ENCODE results near the gene HIP1.
"Not testable (repeated sequence)": the region's sequence is repeated elsewhere in the genome, so short reads cannot be mapped to it uniquely, and the experiment has no call there.

Gene HIP1

GRCh38 chr7:75609416-75609815, 129.3 kb downstream of the HIP1 start:
- not testable (repeated sequence) for DNase-seq (ENCODE audit: low spot score)

GRCh38 chr7:75608451-75609122, 130.2 kb downstream of the HIP1 start:
- DNase-seq (ENCODE audit: low spot score), result no peak

- no peak for DNase-seq (ENCODE audit: low spot score)
Measured at GRCh38 chr7:75604408-75604807, 134.3 kb downstream of the HIP1 start.

DNA sequence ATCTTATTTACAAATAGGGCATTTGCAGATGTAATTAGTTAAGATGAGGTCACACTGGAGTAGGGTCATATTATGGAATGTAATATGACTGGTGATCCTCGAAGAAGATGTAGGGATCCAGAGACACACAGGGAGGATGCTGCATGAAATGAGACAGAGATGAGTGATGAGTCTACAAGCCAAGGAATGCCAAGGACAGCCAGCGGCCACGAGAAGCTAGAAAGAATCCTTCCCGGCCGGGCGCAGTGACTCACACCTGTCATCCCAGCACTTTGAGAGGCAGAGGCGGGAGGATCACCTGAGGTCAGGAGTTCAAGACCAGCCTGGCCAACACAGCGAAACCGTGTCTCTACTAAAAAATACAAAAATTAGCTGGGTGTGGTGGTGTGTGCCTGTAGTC, 135.9 kb downstream of the HIP1 start:
- not testable (repeated sequence) for DNase-seq (ENCODE audit: low spot score)

GRCh38 chr7:75601539-75601938, 137.2 kb downstream of the HIP1 start:
- no peak for DNase-seq (ENCODE audit: low spot score)

DNA sequence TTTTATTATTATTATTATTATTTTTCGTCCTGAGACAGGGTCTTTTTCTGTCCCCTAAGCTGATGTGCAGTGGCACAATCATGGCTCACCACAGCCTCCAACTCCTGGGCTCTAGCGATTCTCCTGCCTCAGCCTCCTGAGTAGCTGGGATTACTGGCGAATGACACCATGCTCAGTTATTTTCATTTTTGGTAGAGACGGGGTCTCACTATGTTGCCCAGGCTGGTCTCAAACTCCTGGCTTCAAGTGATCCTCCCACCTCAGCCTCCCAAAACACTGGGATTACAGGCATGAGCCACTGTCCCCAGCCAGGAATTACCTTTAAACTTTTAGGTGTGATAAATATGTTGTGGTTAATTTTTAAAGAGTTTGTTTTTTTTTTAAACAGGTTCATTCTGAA, 138.0 kb downstream of the HIP1 start:
- DNase-seq (ENCODE audit: low spot score), result not testable (repeated sequence)

DNA sequence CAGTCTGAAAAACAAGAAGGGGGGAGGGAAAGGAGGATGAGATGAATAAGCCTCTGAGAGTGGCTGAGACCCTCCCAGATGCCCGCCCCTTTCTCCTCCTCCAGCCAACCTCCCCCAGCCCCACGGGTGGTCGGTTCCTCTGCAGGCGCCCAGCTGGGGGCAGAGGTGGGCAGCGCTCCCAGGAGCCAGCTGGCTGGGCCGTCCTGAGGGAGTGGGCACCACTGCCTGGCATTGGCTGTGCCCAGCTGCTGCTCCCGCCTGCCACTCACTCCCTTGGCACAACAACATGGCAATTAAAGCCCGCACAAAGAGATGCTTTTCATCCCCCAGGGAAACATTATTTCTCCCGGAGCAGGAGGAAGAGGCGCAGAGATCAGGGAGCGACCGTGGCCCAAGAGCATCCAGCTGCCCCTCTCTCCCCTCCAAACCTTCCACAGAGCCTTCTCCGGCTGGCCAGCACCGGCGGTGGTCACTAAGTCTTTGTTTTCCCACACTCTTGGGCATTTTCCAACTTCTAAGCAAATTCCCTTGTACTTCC, 139.4 kb downstream of the HIP1 start:
- DNase-seq (ENCODE audit: low spot score), result no peak

DNA sequence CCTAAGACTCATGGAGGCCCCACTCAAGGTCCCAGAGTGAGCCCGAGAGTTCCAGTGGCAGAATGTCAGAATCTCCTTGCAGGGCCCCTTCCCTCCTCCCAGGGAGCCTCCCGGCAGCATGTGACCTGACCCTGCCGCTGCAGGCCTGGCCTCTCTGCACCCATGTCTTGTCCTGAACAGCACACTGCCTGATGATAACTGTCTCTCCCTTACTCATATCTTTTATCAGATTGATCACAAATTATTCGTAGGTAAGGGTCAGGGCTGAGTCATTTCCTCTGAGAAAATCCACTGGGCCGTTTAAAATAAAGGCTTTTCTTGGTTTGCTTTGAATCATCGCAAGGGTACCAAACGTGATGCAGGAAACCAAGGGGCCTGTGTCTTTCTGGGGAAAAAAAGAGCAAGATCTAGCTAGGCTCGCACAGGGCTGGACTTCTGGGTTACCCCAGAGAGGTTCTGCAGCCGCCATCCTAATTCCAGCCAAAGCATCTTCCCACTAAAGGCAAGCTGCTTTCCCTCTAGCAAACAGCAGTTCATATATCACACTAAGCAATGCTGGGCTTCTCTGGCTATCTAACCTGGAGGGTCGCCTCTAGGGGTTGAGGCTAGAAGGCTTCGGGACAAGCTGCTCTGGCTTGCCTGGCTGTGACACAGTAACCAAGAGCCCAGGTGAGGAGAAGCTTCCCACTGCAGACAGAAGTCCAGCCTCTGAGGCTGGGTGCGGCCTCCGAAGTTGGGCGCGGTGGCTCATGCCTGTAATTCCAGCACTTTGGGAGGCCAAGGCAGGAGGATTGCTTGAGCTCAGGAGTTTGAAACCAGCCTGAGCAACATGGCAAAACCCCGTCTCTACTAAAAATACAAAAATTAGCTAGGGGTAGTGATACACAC, 141.8 kb downstream of the HIP1 start:
- no peak for DNase-seq (ENCODE audit: low spot score)

GRCh38 chr7:75595766-75596165, 143.0 kb downstream of the HIP1 start:
- no peak for DNase-seq (ENCODE audit: low spot score)

- not testable (repeated sequence) for DNase-seq (ENCODE audit: low spot score)
Measured at GRCh38 chr7:75593500-75594184, 145.1 kb downstream of the HIP1 start.

GRCh38 chr7:75591467-75592255, 147.1 kb downstream of the HIP1 start:
- no peak for DNase-seq (ENCODE audit: low spot score)

GRCh38 chr7:75590373-75591005, 148.3 kb downstream of the HIP1 start:
- DNase-seq (ENCODE audit: low spot score), result no peak

- no peak for DNase-seq (ENCODE audit: low spot score)
Measured at GRCh38 chr7:75584354-75584753, 154.4 kb downstream of the HIP1 start.

DNA sequence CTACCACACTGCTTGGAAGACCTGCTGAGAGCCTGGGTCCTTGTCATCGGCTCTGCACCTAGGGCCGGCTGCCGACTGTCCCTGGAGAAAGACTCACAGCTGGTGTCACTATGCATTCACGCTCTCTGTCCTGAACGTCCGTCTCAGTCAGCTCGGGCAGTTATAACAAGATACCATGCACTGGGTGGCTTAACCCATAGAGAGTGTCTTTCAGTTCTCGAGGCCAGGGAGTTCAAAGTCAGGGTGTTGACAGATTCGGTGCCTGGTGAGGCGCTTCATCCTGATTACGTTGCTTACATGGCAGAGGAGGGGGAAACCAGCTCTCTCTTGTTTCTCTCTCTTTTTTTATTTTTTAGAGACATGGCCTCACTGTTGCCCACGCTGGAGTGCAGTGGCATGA, 155.5 kb downstream of the HIP1 start:
- no peak for DNase-seq (ENCODE audit: low spot score)

DNA sequence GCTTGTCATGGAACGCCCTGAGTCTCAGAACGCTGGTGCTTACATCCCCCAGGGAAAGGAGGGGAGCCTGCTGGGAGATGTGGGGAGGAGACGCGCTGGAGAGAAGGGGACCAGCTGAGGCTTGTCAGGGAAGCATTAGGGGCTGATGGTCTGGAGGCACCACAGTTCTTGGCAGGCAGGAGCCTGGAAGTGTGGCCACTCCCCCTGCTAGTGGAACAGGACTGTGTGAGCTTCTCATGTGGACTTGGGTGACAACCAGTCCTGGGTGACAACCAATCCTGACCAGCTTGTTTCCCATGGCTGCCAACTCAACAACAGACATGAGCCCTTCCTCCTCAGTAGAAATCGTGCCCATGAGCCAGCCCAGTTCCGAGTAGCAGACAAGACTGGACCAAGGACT, 158.8 kb downstream of the HIP1 start:
- DNase-seq (ENCODE audit: low spot score), result no peak

- no peak for DNase-seq (ENCODE audit: low spot score)
Measured at GRCh38 chr7:75578081-75578480, 160.7 kb downstream of the HIP1 start.

DNA sequence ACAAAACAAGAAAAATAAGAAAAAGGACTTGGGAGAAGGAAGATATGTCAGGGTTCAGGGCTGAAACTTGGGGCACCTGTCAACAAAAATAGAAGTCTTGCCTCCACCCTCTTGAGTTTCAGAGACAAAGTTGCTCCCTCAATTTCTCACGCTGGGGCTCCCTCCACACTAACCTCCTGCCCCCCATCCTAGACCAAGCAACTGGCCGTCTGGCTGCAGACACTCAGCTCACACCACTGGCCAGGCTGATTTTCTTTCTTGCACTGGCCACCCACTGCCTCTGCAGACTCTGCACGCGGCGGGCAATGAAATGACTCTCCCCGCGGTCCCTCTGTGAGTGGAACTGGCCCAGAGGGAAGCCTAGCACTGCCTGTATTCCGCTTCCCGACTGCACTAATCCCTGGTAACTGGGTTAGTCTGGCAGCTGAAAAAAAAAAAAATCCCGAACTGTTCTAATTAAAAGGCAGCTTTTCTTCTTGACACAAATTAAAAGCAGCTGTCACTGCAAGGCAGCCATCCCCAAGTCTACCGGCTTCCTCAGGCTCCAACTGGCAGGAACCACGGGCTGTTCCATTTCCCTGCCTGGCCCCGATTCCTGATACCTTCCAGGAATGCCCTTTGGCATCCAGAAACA, 163.1 kb downstream of the HIP1 start:
- DNase-seq (ENCODE audit: low spot score), result no peak

GRCh38 chr7:75573477-75574019, 165.2 kb downstream of the HIP1 start:
- no peak for DNase-seq (ENCODE audit: low spot score)

DNA sequence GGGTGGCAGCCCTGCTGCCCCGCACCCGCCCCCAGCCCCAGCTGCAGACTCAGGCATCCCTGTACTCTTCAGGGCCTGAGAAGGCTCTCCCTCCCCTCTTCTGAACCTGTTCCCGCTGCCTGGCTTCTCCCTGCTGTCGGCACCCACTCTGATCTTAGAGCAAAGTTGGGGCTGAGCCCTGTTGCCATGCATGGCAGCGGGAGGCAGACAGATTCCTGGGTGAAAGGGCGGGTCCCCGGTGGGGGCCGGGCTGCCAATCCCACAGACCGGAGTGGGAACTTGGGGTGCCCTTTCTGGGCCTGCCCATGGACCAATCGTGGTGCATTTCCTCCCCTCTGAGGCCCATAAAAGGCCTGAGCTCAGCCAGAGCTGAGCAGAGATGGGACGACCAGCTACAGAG, 165.9 kb downstream of the HIP1 start:
- DNase-seq (ENCODE audit: low spot score), result no peak

DNA sequence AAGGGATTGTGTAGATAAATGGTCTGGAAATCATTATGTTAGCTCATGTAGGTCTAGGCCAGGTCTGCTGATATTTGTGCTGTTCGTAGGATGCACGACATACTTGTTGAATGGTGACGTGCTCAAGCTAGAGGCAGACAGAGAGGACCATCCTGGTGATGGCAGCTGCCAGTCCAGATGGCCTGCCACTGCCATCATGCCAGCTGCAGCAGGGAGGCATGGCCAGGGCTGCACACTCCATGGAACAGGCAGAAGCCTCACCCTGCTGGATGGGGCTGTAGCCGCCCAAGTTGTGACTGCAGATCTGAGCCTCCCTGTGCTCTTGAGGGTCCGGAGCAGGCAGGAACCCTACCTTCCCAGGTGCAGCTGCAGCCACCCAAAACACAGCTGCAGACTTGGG, 166.3 kb downstream of the HIP1 start:
- DNase-seq (ENCODE audit: low spot score), result no peak

DNA sequence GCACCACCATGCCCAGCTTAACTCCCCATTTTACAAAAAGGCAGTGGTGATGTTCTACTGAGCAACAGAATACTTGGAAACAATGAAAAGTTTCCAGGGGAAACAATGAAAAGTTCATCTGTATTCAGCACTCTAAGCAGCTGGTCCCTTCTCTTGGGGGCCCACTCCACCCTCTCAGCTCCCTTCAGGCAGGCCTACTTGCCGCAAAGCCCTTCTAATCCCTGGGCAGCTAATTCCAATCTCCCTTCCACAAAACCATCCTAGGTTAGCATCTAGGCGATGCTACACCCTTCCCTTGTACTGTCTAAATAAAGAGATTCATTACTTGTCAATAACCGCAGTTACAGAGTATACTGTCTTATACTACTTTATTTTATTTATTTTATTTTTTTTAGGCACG, 167.5 kb downstream of the HIP1 start:
- no peak for DNase-seq (ENCODE audit: low spot score)
